GM10266 (cell line): ENCODE results near the gene GPD2.

Experiments
- DNase-seq: peaks from one replicate; pipeline ENCODE4 v3.0.0; 2012; ENCODE audit errors: extremely low spot score
- CTCF ChIP-seq: IDR thresholded peaks from 2 replicates; pipeline ENCODE4 v1.5.1; 2012; ENCODE audit warnings: mild to moderate bottlenecking, low read depth; ENCODE audit not compliant: control insufficient read depth, insufficient read depth; ENCODE audit errors: missing control alignments

The GPD2 gene

GRCh38 chr2:156437272-156437930 is 1.2 kb downstream of the GPD2 start:
- no peak for DNase-seq

GRCh38 chr2:156437931-156438410 is 1.8 kb downstream of the GPD2 start:
- TF ChIP-seq CTCF: no peak
- DNase-seq: no peak

More at GRCh38 chr2:156437272-156437930, 1.2 kb downstream of the GPD2 start:
- TF ChIP-seq CTCF: no peak

GRCh38 chr2:156443089-156443488 is 6.9 kb downstream of the GPD2 start:
- no peak for TF ChIP-seq CTCF
- no peak for DNase-seq

GRCh38 chr2:156445296-156446220 is 9.4 kb downstream of the GPD2 start:
- no peak for TF ChIP-seq CTCF
- no peak for DNase-seq

- TF ChIP-seq CTCF: no peak
- no peak for DNase-seq
These were observed 11.6 kb downstream of the GPD2 start for GRCh38 chr2:156447761-156448160.

GRCh38 chr2:156448766-156449165 is 12.6 kb downstream of the GPD2 start:
- no peak for DNase-seq
- TF ChIP-seq CTCF: no peak
